ENCODE measurements around the gene JAG2. TPM values are rescaled to one million over a fixed set of nuclear protein-coding genes. Genes with fewer than 3 reads are reported as not detected.

The JAG2 gene
- total RNA-seq, 1 experiment from 2014 or later = 85.9 TPM

DNA sequence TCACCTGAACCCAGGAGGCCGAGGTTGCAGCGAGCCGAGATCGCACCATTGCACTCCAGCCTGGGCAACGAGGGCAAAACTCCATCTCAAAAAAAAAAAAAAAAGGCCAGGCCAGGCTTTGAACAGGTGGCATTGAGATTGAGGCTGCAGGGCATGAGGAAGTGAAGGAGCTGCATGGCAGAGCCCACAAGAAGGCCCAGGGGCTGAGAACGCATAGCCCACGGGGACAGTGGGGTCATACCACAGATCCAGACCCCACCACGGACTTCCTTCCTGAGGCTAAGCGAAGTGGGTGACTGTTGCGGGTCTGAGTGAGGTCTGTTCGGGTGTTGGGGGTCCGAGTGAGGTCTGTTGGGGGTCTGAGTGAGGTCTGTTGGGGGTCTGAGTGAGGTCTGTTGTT, 7.8 kb downstream of the JAG2 start:
- DNase-seq (ENCODE audit: low read depth, low spot score) (no peak), ATAC-seq (no peak)
- Histone ChIP-seq H3K4me1 (ENCODE audit: control insufficient read depth in 1 of 2, insufficient read depth in 2 of 2, low read length in 2 of 2) (peaks cover 14 to 29% of the 10 kb centered on the region in 2 experiments), H3K4me3 (replicated peaks in 1 of 2; ENCODE audit: low read depth in 1 of 2, low read length in 2 of 2) (no peak overlapping the region), H3K9me2 (ENCODE audit: insufficient read depth) (no peaks in the 10 kb centered on the region), H3K9ac (ENCODE audit: low read length) (no peak overlapping the region), H3K27me3 (ENCODE audit: insufficient read depth, low read length) (no peaks in the 10 kb centered on the region), H4K20me1 (ENCODE audit: insufficient read depth) (no peaks in the 10 kb centered on the region; the same call in 1 of the 2 replicates), H3K79me2 (ENCODE audit: insufficient read depth, low read length) (peaks cover 78% of the 10 kb centered on the region), H3K9me3 (ENCODE audit: control insufficient read depth in 1 of 2, insufficient read depth in 1 of 2, low read depth in 1 of 2, low read length in 2 of 2) (no peaks in the 10 kb centered on the region), H3K36me3 (ENCODE audit: control insufficient read depth in 1 of 2, insufficient read depth in 2 of 2, low read length in 2 of 2) (no peaks in the 10 kb centered on the region; a peak in 1 of 4 replicates), H3K27ac (ENCODE audit: low read depth, low read length) (no peak overlapping the region), H2AFZ (ENCODE audit: low read depth, low read length, poor library complexity, severe bottlenecking) (no peak overlapping the region), H3K4me2 (ENCODE audit: low read length) (no peak overlapping the region)
- CTCF ChIA-PET = interaction anchor here (1.3 kb wide), 1 partner anchor 9 kb away, joined by 4 read pairs; no protein-coding TSS in a partner anchor
- intact Hi-C loops (cut with micrococcal nuclease) = loop anchor here (10.0 kb wide), 1 partner anchor 186 kb away; the partner anchor contains the start of gene AHNAK2
- POLR2A ChIA-PET = no interaction called here
- RAD21 ChIA-PET (ENCODE audit: low non-redundant PET in 1 of 2, low total read pairs in 2 of 2, uncharacterized antibody in 2 of 2, unreplicated experiment in 2 of 2) = no interaction called here
- no TSS peak for BruUV-seq (replicated peaks)
- TF ChIP-seq FOSL1 (IDR thresholded peaks at IDR 0.05; ENCODE audit: low read depth) = no peak
- no peak for TF ChIP-seq ZFX (IDR thresholded peaks at IDR 0.05)
- no peak for TF ChIP-seq YY1 (IDR thresholded peaks at IDR 0.05; ENCODE audit: extremely low read depth, insufficient replicate concordance, low read depth, low read length)
- TF ChIP-seq, protein P1, sequence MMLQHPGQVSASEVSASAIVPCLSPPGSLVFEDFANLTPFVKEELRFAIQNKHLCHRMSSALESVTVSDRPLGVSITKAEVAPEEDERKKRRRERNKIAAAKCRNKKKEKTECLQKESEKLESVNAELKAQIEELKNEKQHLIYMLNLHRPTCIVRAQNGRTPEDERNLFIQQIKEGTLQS (IDR thresholded peaks at IDR 0.05) = no peak
- no peak for TF ChIP-seq CTCF (IDR thresholded peaks at IDR 0.05 in 2 of 3, conservative IDR thresholded peaks at IDR 0.05 in 1 of 3; ENCODE audit: borderline replicate concordance in 1 of 3, insufficient read depth in 1 of 3, low read depth in 2 of 3, low read length in 2 of 3)
- TF ChIP-seq EZH2phosphoT487 (IDR thresholded peaks at IDR 0.05; ENCODE audit: borderline replicate concordance) = no peak
- TF ChIP-seq POLR2A (IDR thresholded peaks at IDR 0.05; ENCODE audit: borderline replicate concordance, extremely low read depth, insufficient read depth, insufficient read length) = no peak
- no peak for TF ChIP-seq CBX3 (IDR thresholded peaks at IDR 0.05; ENCODE audit: low read depth)
- no peak for TF ChIP-seq ZNF274 (IDR thresholded peaks at IDR 0.05; ENCODE audit: low read depth, low read length)
- TF ChIP-seq MAX (IDR thresholded peaks at IDR 0.05) = no peak
